A549 (cell line): ENCODE data around the gene MYO15B. TPM values are rescaled to one million over a fixed set of nuclear protein-coding genes. Genes with fewer than 3 reads are reported as not detected.

Source experiments
- ATAC-seq, 2 experiments: fragments of 200-7000 bp in 1 of 2; fragments of >200 bp in 1 of 2; cut with Nextera tagmentation in 1 of 2; cut with Tn5 transposase in 1 of 2; 3 replicates each; pipeline versions ENCODE4 v1.8.0 to v1.9.1; 2018 to 2020; ENCODE audit warnings: mild to moderate bottlenecking in 1 of 2, moderate library complexity in 1 of 2
- CTCF ChIA-PET: fragments of 300-600 bp; sonication (Branson Sonifier 250); formaldehyde crosslinking; extraction: SDS; loops from one replicate; lab custom pipeline; 2021; ENCODE audit warnings: antibody characterized with exemption, inconsistent platforms; lab: Yijun Ruan, JAX
- POLR2A ChIA-PET: fragments of 350-600 bp; formaldehyde crosslinking; extraction: SDS; loops from one replicate; lab custom pipeline; 2021; ENCODE audit warnings: antibody characterized with exemption, inconsistent platforms; lab: Yijun Ruan, JAX
- DNase-seq, 2 experiments: peaks; one replicate each; pipeline versions ENCODE4 v3.0.0 to v3.0.0-alpha.2; 2011 to 2016; ENCODE audit warnings: low read depth in 1 of 2, low spot score in 1 of 2
- FAIRE-seq: peaks from 2 replicates; lab custom pipeline; 2011; peaks lifted over from hg19 to GRCh38; lab: Jason Lieb, UNC
- H3K27ac ChIP-seq, 2 experiments: fragments of >200 bp; sonication (Bioruptor Twin); formaldehyde crosslinking; 3 replicates each; pipeline ENCODE4 v1.5.1; 2016 to 2017
- H3K4me1 ChIP-seq: fragments of >200 bp; sonication (Bioruptor Twin); formaldehyde crosslinking; 3 replicates; pipeline ENCODE4 v1.6.1; 2016
- H3K4me2 ChIP-seq: fragments of >200 bp; sonication (Bioruptor Twin); formaldehyde crosslinking; 3 replicates; pipeline ENCODE4 v1.6.1; 2016
- H3K4me3 ChIP-seq: fragments of >200 bp; sonication (Bioruptor Twin); formaldehyde crosslinking; 3 replicates; pipeline ENCODE4 v1.5.1; 2016
- H3K9me3 ChIP-seq: fragments of >200 bp; sonication (Bioruptor Twin); formaldehyde crosslinking; 3 replicates; pipeline ENCODE4 v1.6.1; 2016
- CBX2 ChIP-seq: fragments of 200-600 bp; sonication (generic); IDR thresholded peaks from 2 replicates; pipeline ENCODE4 v1.6.1; 2016; ENCODE audit warnings: low read depth, mild to moderate bottlenecking, borderline replicate concordance
- CBX8 ChIP-seq: fragments of 200-600 bp; sonication (generic); IDR thresholded peaks from 2 replicates; pipeline ENCODE4 v1.6.1; 2016
- CEBPB ChIP-seq, 2 experiments: fragments of >200 bp in 1 of 2; sonication (Bioruptor Twin) in 1 of 2; formaldehyde crosslinking in 1 of 2; IDR thresholded peaks; 2 replicates each; pipeline ENCODE4 v1.6.1; 2012 to 2016
- EHF ChIP-seq: fragments of 250-450 bp; sonication (Bioruptor Pico); IDR thresholded peaks from 2 replicates; pipeline ENCODE4 v1.5.0; 2020; ENCODE audit warnings: mild to moderate bottlenecking
- EHMT2 ChIP-seq: fragments of 200-600 bp; sonication (generic); IDR thresholded peaks from 2 replicates; pipeline ENCODE4 v1.6.1; 2016; ENCODE audit warnings: antibody characterized with exemption, low read depth, mild to moderate bottlenecking, moderate library complexity
- HEYL ChIP-seq: fragments of 250-450 bp; sonication (Bioruptor Pico); IDR thresholded peaks from 2 replicates; pipeline ENCODE4 v1.8.0; 2021; ENCODE audit warnings: mild to moderate bottlenecking, moderate library complexity
- HOXA7 ChIP-seq: fragments of 250-450 bp; sonication (Bioruptor Pico); IDR thresholded peaks from 2 replicates; pipeline ENCODE4 v1.5.0; 2020; ENCODE audit warnings: mild to moderate bottlenecking, moderate library complexity
- HOXB5 ChIP-seq: fragments of 250-450 bp; sonication (Bioruptor Pico); IDR thresholded peaks from 2 replicates; pipeline ENCODE4 v1.5.0; 2020; ENCODE audit warnings: mild to moderate bottlenecking, moderate library complexity
- KDM1A ChIP-seq: fragments of 200-600 bp; sonication (generic); IDR thresholded peaks from 2 replicates; pipeline ENCODE4 v1.6.1; 2016; ENCODE audit warnings: low read depth, mild to moderate bottlenecking
- KDM5A ChIP-seq: fragments of 200-600 bp; sonication (generic); IDR thresholded peaks from 2 replicates; pipeline ENCODE4 v1.6.1; 2016; ENCODE audit warnings: antibody characterized with exemption, mild to moderate bottlenecking
- MAFK ChIP-seq: fragments of 450-650 bp; IDR thresholded peaks from 2 replicates; pipeline ENCODE4 v1.6.1; 2014; ENCODE audit not compliant: partially characterized antibody
- MAZ ChIP-seq: fragments of 150-350 bp; IDR thresholded peaks from 2 replicates; pipeline ENCODE4 v1.6.1; 2014; ENCODE audit warnings: antibody characterized with exemption, low read depth, low read length, borderline replicate concordance
- NPAS2 ChIP-seq: fragments of 250-450 bp; sonication (Bioruptor Pico); IDR thresholded peaks from 2 replicates; pipeline ENCODE4 v1.8.0; 2022; ENCODE audit warnings: mild to moderate bottlenecking, moderate library complexity, borderline replicate concordance
- NR3C1 ChIP-seq: fragments of >200 bp; sonication (Bioruptor Twin); formaldehyde crosslinking; IDR thresholded peaks from 3 replicates; pipeline ENCODE4 v1.6.1; 2017
- PBX3 ChIP-seq: IDR thresholded peaks from 2 replicates; pipeline ENCODE4 v1.6.1; 2012
- POLR2AphosphoS2 ChIP-seq: conservative IDR thresholded peaks from 2 replicates; pipeline ENCODE4 v1.6.1; 2012; ENCODE audit warnings: low read length, improper control_type of control experiment, inconsistent platforms
- RARB ChIP-seq: fragments of 250-450 bp; sonication (Bioruptor Pico); IDR thresholded peaks from 2 replicates; pipeline ENCODE4 v1.8.0; 2021; ENCODE audit warnings: mild to moderate bottlenecking, moderate library complexity
- RCOR1 ChIP-seq: fragments of 150-350 bp; IDR thresholded peaks from 2 replicates; pipeline ENCODE4 v1.6.1; 2014; ENCODE audit warnings: antibody characterized with exemption, low read length, low read depth
- RFX5 ChIP-seq: fragments of 450-650 bp; IDR thresholded peaks from 2 replicates; pipeline ENCODE4 v1.7.1; 2014; ENCODE audit warnings: antibody characterized with exemption, mild to moderate bottlenecking, moderate library complexity
- RNF2 ChIP-seq: fragments of 200-600 bp; sonication (generic); IDR thresholded peaks from 2 replicates; pipeline ENCODE4 v1.6.1; 2016; ENCODE audit warnings: low read depth, mild to moderate bottlenecking, antibody characterized with exemption, moderate library complexity, borderline replicate concordance
- ZFP36 ChIP-seq: fragments of 450-650 bp; IDR thresholded peaks from 2 replicates; pipeline ENCODE4 v1.6.1; 2014; ENCODE audit warnings: borderline replicate concordance; ENCODE audit not compliant: partially characterized antibody
- ZSCAN20 ChIP-seq: fragments of 250-450 bp; sonication (Bioruptor Pico); IDR thresholded peaks from 2 replicates; pipeline ENCODE4 v1.8.0; 2022; ENCODE audit warnings: mild to moderate bottlenecking, moderate library complexity
- WGBS: methylation state at CpG from one replicate; pipeline ENCODE4 v1.1.6; 2017; ENCODE audit errors: missing lambda C conversion rate; 5-methylcytosine and 5-hydroxymethylcytosine counted together
- polyA plus RNA-seq, 4 experiments: library from polyadenylated mRNA; depleted of rRNA in 3 of 4; stranded (reverse); fragments of >200 nt; fragmentation: RNase III in 1 of 4; extraction: RNeasy Plus Mini Kit Qiagen cat#74134 plus additional on column Dnase treatment in 1 of 4; gene quantifications; 2 replicates in 3 of 4; 3 replicates in 1 of 4; pipeline ENCODE4 v1.2.3, GENCODE V29; 2011 to 2017
- TF ChIP-seq, protein P1 (sequence below): fragments of 250-450 bp; sonication (Bioruptor Pico); IDR thresholded peaks from 2 replicates; pipeline ENCODE4 v1.5.0; 2021; ENCODE audit warnings: mild to moderate bottlenecking, moderate library complexity, borderline replicate concordance

Gene MYO15B
- polyA plus RNA-seq, 2 of the 4 experiments (the other 2 are of a cell fraction) = 12.4 to 33.9 TPM

DNA sequence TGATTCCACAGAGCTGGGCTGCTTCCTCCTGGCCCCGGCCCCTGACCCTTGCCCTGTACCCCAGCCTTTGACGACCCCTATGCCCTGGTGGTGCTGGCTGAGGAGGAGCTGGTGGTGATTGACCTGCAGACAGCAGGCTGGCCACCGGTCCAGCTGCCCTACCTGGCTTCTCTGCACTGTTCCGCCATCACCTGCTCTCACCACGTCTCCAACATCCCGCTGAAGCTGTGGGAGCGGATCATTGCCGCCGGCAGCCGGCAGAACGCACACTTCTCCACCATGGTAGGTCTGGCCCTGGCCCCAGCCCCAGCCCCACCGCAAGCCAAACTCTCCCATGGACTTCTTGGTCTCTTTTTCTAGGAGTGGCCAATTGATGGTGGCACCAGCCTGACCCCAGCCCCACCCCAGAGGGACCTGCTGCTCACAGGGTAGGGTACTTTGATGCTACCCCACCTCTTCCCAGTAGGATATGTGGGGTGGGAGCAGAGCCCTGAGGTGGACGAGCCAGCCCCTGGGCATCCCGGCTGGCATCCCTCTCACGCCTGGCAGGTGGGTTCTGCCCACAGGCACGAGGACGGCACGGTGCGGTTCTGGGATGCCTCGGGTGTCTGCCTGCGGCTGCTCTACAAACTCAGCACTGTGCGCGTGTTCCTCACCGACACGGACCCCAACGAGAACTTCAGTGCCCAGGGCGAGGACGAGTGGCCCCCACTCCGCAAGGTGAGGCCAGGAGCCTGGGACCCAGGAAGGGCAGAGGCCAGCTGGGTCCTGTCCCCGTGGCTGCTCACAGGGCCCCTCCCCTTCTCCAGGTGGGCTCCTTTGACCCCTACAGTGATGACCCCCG lies 19.0 kb upstream of the MYO15B start:
- no peak for TF ChIP-seq EHF (CRISPR knock-in tag)
- TF ChIP-seq, all 56 proteins: peak for 0
- ATAC-seq (no peak), FAIRE-seq (no peak)

GRCh38 chr17:75570034-75570676 lies 17.4 kb upstream of the MYO15B start:
- FAIRE-seq = no peak
- POLR2A ChIA-PET = interaction anchor here (0.7 kb wide), 1 partner anchor 77 kb away, joined by 5 read pairs; no protein-coding TSS in a partner anchor
- ATAC-seq = no peak

More for the DNA sequence above, 19.0 kb upstream of the MYO15B start:
- DNase-seq = no peak
- POLR2A ChIA-PET = no interaction called here
- Histone ChIP-seq H3K27ac (no peak overlapping the region), H3K4me1 (peaks cover 14% of the 10 kb centered on the region), H3K9me3 (no peaks in the 10 kb centered on the region), H3K4me2 (no peak overlapping the region), H3K4me3 (no peak overlapping the region)
- CTCF ChIA-PET = interaction anchor here (0.8 to 1.8 kb wide), 9 partner anchors 10 to 179 kb away, joined by 3 to 11 read pairs (median 3); partner anchors contain the start of gene SMIM5
- WGBS = 93% methylated on average over 28 of the region's 31 CpGs

GRCh38 chr17:75570772-75571171 lies 16.8 kb upstream of the MYO15B start:
- no peak; a peak in 2 of 6 replicates for ATAC-seq

More at GRCh38 chr17:75570034-75570676, 17.4 kb upstream of the MYO15B start:
- Histone ChIP-seq H3K4me1 (peaks cover 5% of the 10 kb centered on the region), H3K27ac (no peak overlapping the region), H3K4me3 (no peak overlapping the region), H3K9me3 (no peaks in the 10 kb centered on the region), H3K4me2 (no peak overlapping the region)
- DNase-seq = no peak
- TF ChIP-seq ZFP36 (no peak), NR3C1 (no peak), CBX2 (no peak), NPAS2 (no peak), CBX8 (no peak), POLR2AphosphoS2 (no peak), CEBPB (IDR thresholded peaks at IDR 0.05) (no peak), RARB (no peak), HEYL (CRISPR knock-in tag) (no peak), RNF2 (no peak), HOXB5 (CRISPR knock-in tag) (no peak), RFX5 (no peak), MAFK (no peak), MAZ (no peak), EHMT2 (no peak)
- TF ChIP-seq, protein P1, sequence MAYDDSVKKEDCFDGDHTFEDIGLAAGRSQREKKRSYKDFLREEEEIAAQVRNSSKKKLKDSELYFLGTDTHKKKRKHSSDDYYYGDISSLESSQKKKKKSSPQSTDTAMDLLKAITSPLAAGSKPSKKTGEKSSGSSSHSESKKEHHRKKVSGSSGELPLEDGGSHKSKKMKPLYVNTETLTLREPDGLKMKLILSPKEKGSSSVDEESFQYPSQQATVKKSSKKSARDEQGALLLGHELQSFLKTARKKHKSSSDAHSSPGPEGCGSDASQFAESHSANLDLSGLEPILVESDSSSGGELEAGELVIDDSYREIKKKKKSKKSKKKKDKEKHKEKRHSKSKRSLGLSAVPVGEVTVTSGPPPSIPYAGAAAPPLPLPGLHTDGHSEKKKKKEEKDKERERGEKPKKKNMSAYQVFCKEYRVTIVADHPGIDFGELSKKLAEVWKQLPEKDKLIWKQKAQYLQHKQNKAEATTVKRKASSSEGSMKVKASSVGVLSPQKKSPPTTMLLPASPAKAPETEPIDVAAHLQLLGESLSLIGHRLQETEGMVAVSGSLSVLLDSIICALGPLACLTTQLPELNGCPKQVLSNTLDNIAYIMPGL = no peak
- WGBS = 91% methylated on average over 29 of the region's 35 CpGs
- CTCF ChIA-PET = interaction anchor here (1.4 to 1.9 kb wide), 4 partner anchors 12 to 83 kb away, joined by 3 to 7 read pairs (median 6); partner anchors contain the start of gene SMIM5

More at GRCh38 chr17:75570772-75571171, 16.8 kb upstream of the MYO15B start:
- Histone ChIP-seq H3K4me2 (no peak overlapping the region), H3K4me1 (no peaks in the 10 kb centered on the region), H3K4me3 (no peak overlapping the region), H3K27ac (peak overlapping the region in 1 of 2 experiments; percentile 0; a peak in 1 of 6 replicates), H3K9me3 (no peaks in the 10 kb centered on the region)
- no peak for TF ChIP-seq ZSCAN20 (CRISPR knock-in tag)
- no peak for TF ChIP-seq HOXA7 (CRISPR knock-in tag)
- no peak for TF ChIP-seq PBX3
- no peak for TF ChIP-seq KDM1A
- TF ChIP-seq KDM5A = no peak
- TF ChIP-seq NPAS2 = no peak
- no peak for TF ChIP-seq RCOR1
- WGBS = 93% methylated on average over 10 of the region's 11 CpGs
- CTCF ChIA-PET = interaction anchor here (0.6 to 1.9 kb wide), 9 partner anchors 8 to 120 kb away, joined by 3 to 7 read pairs (median 3); partner anchors contain the start of gene SMIM5
- DNase-seq (no peak), FAIRE-seq (no peak)
- POLR2A ChIA-PET = interaction anchor here (0.7 kb wide), 1 partner anchor 78 kb away, joined by 5 read pairs; no protein-coding TSS in a partner anchor
